H9 (cell line): ENCODE measurements around the gene LDB1. TPM values are rescaled to one million over a fixed set of nuclear protein-coding genes. Genes with fewer than 3 reads are reported as not detected.

Experiments
- DNase-seq: peaks from one replicate; pipeline ENCODE4 v3.0.0-alpha.2; 2017
- H2AFZ ChIP-seq: one replicate; pipeline ENCODE4 v1.6.1; 2013; ENCODE audit warnings: mild to moderate bottlenecking, low read length, control low read depth, moderate library complexity
- H2AK5ac ChIP-seq: 2 replicates; pipeline ENCODE4 v1.6.1; 2013; ENCODE audit warnings: low read length, control low read depth, mixed read lengths; ENCODE audit not compliant: insufficient read length
- H2BK120ac ChIP-seq: one replicate; pipeline ENCODE4 v1.6.1; 2013; ENCODE audit warnings: low read depth, mild to moderate bottlenecking, low read length, control low read depth, inconsistent platforms; ENCODE audit not compliant: poor library complexity, severe bottlenecking
- H2BK12ac ChIP-seq: 2 replicates; pipeline ENCODE4 v1.6.1; 2013; ENCODE audit warnings: low read length, control low read depth, mixed read lengths, low read depth; ENCODE audit not compliant: insufficient read length
- H2BK15ac ChIP-seq: 2 replicates; pipeline ENCODE4 v1.6.1; 2013; ENCODE audit warnings: low read depth, low read length, control low read depth
- H2BK20ac ChIP-seq: one replicate; pipeline ENCODE4 v1.6.1; 2013; ENCODE audit warnings: low read depth, mild to moderate bottlenecking, low read length, control low read depth, inconsistent platforms; ENCODE audit not compliant: poor library complexity, severe bottlenecking
- H2BK5ac ChIP-seq: 2 replicates; pipeline ENCODE4 v1.6.1; 2013; ENCODE audit warnings: low read length, control low read depth, mixed read lengths; ENCODE audit not compliant: insufficient read length
- H3K14ac ChIP-seq: 2 replicates; pipeline ENCODE4 v1.6.1; 2013; ENCODE audit warnings: low read length, control low read depth; ENCODE audit not compliant: insufficient read depth
- H3K18ac ChIP-seq: 2 replicates; pipeline ENCODE4 v1.6.1; 2013; ENCODE audit warnings: low read depth, mild to moderate bottlenecking, mixed read lengths, low read length, control low read depth; ENCODE audit not compliant: insufficient read length
- H3K23ac ChIP-seq: 2 replicates; pipeline ENCODE4 v1.6.1; 2013; ENCODE audit warnings: low read length, control low read depth, mixed read lengths, low read depth; ENCODE audit not compliant: insufficient read length
- H3K23me2 ChIP-seq: 2 replicates; pipeline ENCODE4 v1.6.1; 2013; ENCODE audit warnings: low read depth, mild to moderate bottlenecking, mixed read lengths, low read length, control low read depth; ENCODE audit not compliant: insufficient read length, poor library complexity, severe bottlenecking
- H3K27ac ChIP-seq: 2 replicates; pipeline ENCODE4 v1.5.1; 2013; ENCODE audit warnings: low read length, control low read depth, mixed read lengths, low read depth; ENCODE audit not compliant: insufficient read length
- H3K27me3 ChIP-seq: 2 replicates; pipeline ENCODE4 v1.6.1; 2013; ENCODE audit warnings: low read length, control low read depth, inconsistent platforms; ENCODE audit not compliant: insufficient read depth
- H3K4ac ChIP-seq: 2 replicates; pipeline ENCODE4 v1.6.1; 2013; ENCODE audit warnings: low read depth, mild to moderate bottlenecking, control low read depth, inconsistent platforms, low read length, moderate library complexity
- H3K4me1 ChIP-seq: 2 replicates; pipeline ENCODE4 v1.6.1; 2013; ENCODE audit warnings: low read length, control low read depth, inconsistent platforms; ENCODE audit not compliant: insufficient read depth
- H3K4me2 ChIP-seq: 2 replicates; pipeline ENCODE4 v1.6.1; 2013; ENCODE audit warnings: low read length, control low read depth, mixed read lengths; ENCODE audit not compliant: insufficient read length, insufficient read depth
- H3K56ac ChIP-seq: 2 replicates; pipeline ENCODE4 v1.6.1; 2013; ENCODE audit warnings: low read depth, mild to moderate bottlenecking, mixed read lengths, low read length, control low read depth; ENCODE audit not compliant: insufficient read length
- H3K79me1 ChIP-seq: 2 replicates; pipeline ENCODE4 v1.6.1; 2013; ENCODE audit warnings: low read depth, mild to moderate bottlenecking, moderate library complexity, low read length, control low read depth, inconsistent platforms; ENCODE audit not compliant: insufficient read depth, poor library complexity, severe bottlenecking
- H3K79me2 ChIP-seq: 2 replicates; pipeline ENCODE4 v1.6.1; 2013; ENCODE audit warnings: low read length, control low read depth, inconsistent platforms; ENCODE audit not compliant: insufficient read depth
- H3K9ac ChIP-seq: 2 replicates; pipeline ENCODE4 v1.6.1; 2013; ENCODE audit warnings: low read length, control low read depth, mixed read lengths; ENCODE audit not compliant: insufficient read length; ENCODE audit errors: extremely low read depth
- H3K9me3 ChIP-seq: one replicate; pipeline ENCODE4 v1.6.1; 2013; ENCODE audit warnings: low read depth, low read length, inconsistent platforms; ENCODE audit not compliant: control insufficient read depth
- H3T11ph ChIP-seq: one replicate; pipeline ENCODE4 v1.6.1; 2013; ENCODE audit warnings: mild to moderate bottlenecking, low read length, control low read depth, inconsistent platforms
- H4K20me1 ChIP-seq: one replicate; pipeline ENCODE4 v1.6.1; 2013; ENCODE audit not compliant: control insufficient read depth, insufficient read length, insufficient read depth
- H4K5ac ChIP-seq: 2 replicates; pipeline ENCODE4 v1.6.1; 2013; ENCODE audit warnings: low read depth, mild to moderate bottlenecking, mixed read lengths, low read length, control low read depth; ENCODE audit not compliant: insufficient read length
- H4K8ac ChIP-seq: replicated peaks from 2 replicates; pipeline ENCODE4 v1.6.1; 2013; ENCODE audit warnings: low read length, control low read depth, mixed read lengths, low read depth; ENCODE audit not compliant: insufficient read length
- H4K91ac ChIP-seq: 2 replicates; pipeline ENCODE4 v1.6.1; 2013; ENCODE audit warnings: low read depth, mild to moderate bottlenecking, moderate library complexity, mixed read lengths, low read length, control low read depth; ENCODE audit not compliant: insufficient read length
- H3K27ac Mint-ChIP-seq, 3 experiments: 2 replicates in 2 of 3; 3 replicates in 1 of 3; pipeline ENCODE4 v1.8.0; 2020 to 2021; ENCODE audit warnings: mixed read lengths in 3 of 3, mild to moderate bottlenecking in 1 of 3, moderate library complexity in 1 of 3
- H3K27me3 Mint-ChIP-seq: 2 replicates; pipeline ENCODE4 v1.8.0; 2021; ENCODE audit warnings: low read depth, mild to moderate bottlenecking, moderate library complexity, mixed read lengths
- H3K36me3 Mint-ChIP-seq, 3 experiments: 2 replicates in 2 of 3; 3 replicates in 1 of 3; pipeline ENCODE4 v1.8.0; 2020 to 2021; ENCODE audit warnings: low read depth in 3 of 3, mixed read lengths in 3 of 3; ENCODE audit not compliant: insufficient read depth in 1 of 3
- H3K4me1 Mint-ChIP-seq, 2 experiments: 2 replicates each; pipeline ENCODE4 v1.8.0; 2020; ENCODE audit warnings: mixed read lengths in 2 of 2
- H3K4me3 Mint-ChIP-seq, 2 experiments: 2 replicates in 1 of 2; 3 replicates in 1 of 2; pipeline ENCODE4 v1.8.0; 2020 to 2021; ENCODE audit warnings: mild to moderate bottlenecking in 2 of 2, mixed read lengths in 2 of 2, moderate library complexity in 1 of 2
- H3K9me3 Mint-ChIP-seq, 2 experiments: 2 replicates in 1 of 2; 3 replicates in 1 of 2; pipeline ENCODE4 v1.8.0; 2020; ENCODE audit warnings: mild to moderate bottlenecking in 2 of 2, mixed read lengths in 2 of 2, moderate library complexity in 1 of 2
- CTCF ChIP-seq: fragments of 200-600 bp; sonication (generic); conservative IDR thresholded peaks from 3 replicates; pipeline ENCODE4 v1.8.0; 2021; ENCODE audit warnings: antibody characterized with exemption, mild to moderate bottlenecking
- WGBS: extraction: QIAGEN DNeasy Blood & Tissue Kit; methylation state at CpG from one replicate; pipeline ENCODE4 v1.1.7; 2013; ENCODE audit warnings: missing lambda C conversion rate, low lambda C conversion rate, mixed read lengths; ENCODE audit not compliant: insufficient read length; ENCODE audit errors: extremely low coverage; 5-methylcytosine and 5-hydroxymethylcytosine counted together
- total RNA-seq: library from RNA; stranded (reverse); gene quantifications from 2 replicates; pipeline ENCODE4 v1.2.1, GENCODE V29; 2021

LDB1 gene
- total RNA-seq, 1 experiment from 2014 or later, result 80.5 TPM

- no CpG with 5 or more reads among the region's 3 CpGs for WGBS
- Histone ChIP-seq H3K9ac (no peak overlapping the region), H2BK20ac (no peak overlapping the region), H3K27ac (no peak overlapping the region), H4K91ac (no peak overlapping the region), H4K5ac (no peak overlapping the region), H3K9me3 (no peaks in the 10 kb centered on the region), H2AFZ (no peak overlapping the region), H3K18ac (no peak overlapping the region), H3K56ac (no peak overlapping the region), H2BK5ac (no peak overlapping the region), H3K4me1 (no peaks in the 10 kb centered on the region), H2BK12ac (no peak overlapping the region), H3K23me2 (no peaks in the 10 kb centered on the region), H2BK15ac (no peak overlapping the region), H4K8ac (no peak overlapping the region), H4K20me1 (no peaks in the 10 kb centered on the region), H3K23ac (no peak overlapping the region), H2AK5ac (no peak overlapping the region), H2BK120ac (no peak overlapping the region), H3K79me2 (peaks cover 30% of the 10 kb centered on the region), H3K79me1 (peaks cover 7% of the 10 kb centered on the region), H3K4ac (no peak overlapping the region), H3T11ph (no peak overlapping the region), H3K14ac (no peak overlapping the region), H3K4me2 (no peak overlapping the region), H3K27me3 (no peaks in the 10 kb centered on the region)
- no peak for TF ChIP-seq CTCF
- no peaks in the 10 kb centered on the region; a peak in 1 of 5 replicates for H3K9me3 Mint-ChIP-seq
- peaks cover 3% of the 10 kb centered on the region; the same call in 1 of the 2 replicates for H3K27me3 Mint-ChIP-seq
- DNase-seq, result no peak
- peaks cover 9 to 12% of the 10 kb centered on the region in 2 experiments for H3K4me1 Mint-ChIP-seq
- peaks cover 77 to 97% (median 91%) of the 10 kb centered on the region in 3 experiments for H3K36me3 Mint-ChIP-seq
- H3K4me3 Mint-ChIP-seq, result no peak overlapping the region; a peak in 1 of 5 replicates
- H3K27ac Mint-ChIP-seq, result peak overlapping the region in 2 of 3 experiments; percentile 9 to 12; a peak in 2 of 7 replicates
Measured at GRCh38 chr10:102157224-102157623, 37.1 kb upstream of the LDB1 start.
